Muscle layer of colon (tissue), 2 donors: ENCODE measurements around the gene ZNF79.
"Not testable (repeated sequence)": the region's sequence is repeated elsewhere in the genome, so short reads cannot be mapped to it uniquely, and the experiment has no call there.

Experiments used
- H3K27ac ChIP-seq: one replicate; pipeline ENCODE4 v1.7.0; 2013; ENCODE audit warnings: low read depth, mild to moderate bottlenecking, low read length, moderate library complexity
- H3K27me3 ChIP-seq, 2 donors: one replicate each; pipeline ENCODE4 v1.7.0; 2013; ENCODE audit warnings: low read length in 2 of 2, mild to moderate bottlenecking in 2 of 2; ENCODE audit not compliant: insufficient read depth in 2 of 2, control insufficient read depth in 1 of 2
- H3K36me3 ChIP-seq: one replicate; pipeline ENCODE4 v1.7.0; 2013; ENCODE audit warnings: mild to moderate bottlenecking, low read length; ENCODE audit not compliant: insufficient read depth
- H3K4me1 ChIP-seq: one replicate; pipeline ENCODE4 v1.7.0; 2013; ENCODE audit warnings: mild to moderate bottlenecking, low read length; ENCODE audit not compliant: insufficient read depth
- H3K4me3 ChIP-seq, 2 donors: one replicate each; pipeline ENCODE4 v1.7.0; 2013; ENCODE audit warnings: low read length in 2 of 2, low read depth in 1 of 2, mild to moderate bottlenecking in 1 of 2, moderate library complexity in 1 of 2
- H3K9ac ChIP-seq: one replicate; pipeline ENCODE4 v1.7.0; 2013; ENCODE audit warnings: low read length
- H3K9me3 ChIP-seq: one replicate; pipeline ENCODE4 v1.7.0; 2013; ENCODE audit warnings: mild to moderate bottlenecking, low read length
- donor health status: abdominal sarcoma.
- donor health status: Adenocarcinoma of cecum.

Gene ZNF79

DNA sequence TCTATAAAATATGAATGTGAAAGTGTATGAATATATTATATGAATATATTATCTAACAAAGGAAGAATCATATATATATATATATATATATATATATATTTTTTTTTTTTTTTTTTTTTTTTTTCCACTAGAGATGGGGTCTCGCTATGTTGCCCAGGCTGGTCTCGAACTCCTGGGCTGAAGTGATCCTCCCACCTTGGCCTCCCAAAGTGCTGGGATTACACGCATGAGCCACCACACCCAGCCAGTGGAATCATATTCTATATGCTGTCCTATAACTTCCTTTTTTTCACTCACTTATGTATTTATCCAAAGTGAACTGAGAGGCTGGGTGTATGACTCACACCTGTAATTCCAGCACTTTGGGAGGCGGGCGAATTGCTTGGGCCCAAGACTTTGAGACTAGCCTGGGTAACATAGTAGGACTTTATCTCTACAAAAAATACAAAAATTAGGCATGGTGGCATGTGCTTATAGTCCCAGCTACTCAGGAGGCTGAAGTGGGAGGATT is 42.3 kb downstream of the ZNF79 start:
- H3K9ac ChIP-seq, H3K27me3 ChIP-seq, H3K27ac ChIP-seq, H3K4me1 ChIP-seq, H3K4me3 ChIP-seq, H3K9me3 ChIP-seq: not testable (repeated sequence)
- H3K36me3 ChIP-seq, result peaks cover 66% of the 10 kb centered on the region

DNA sequence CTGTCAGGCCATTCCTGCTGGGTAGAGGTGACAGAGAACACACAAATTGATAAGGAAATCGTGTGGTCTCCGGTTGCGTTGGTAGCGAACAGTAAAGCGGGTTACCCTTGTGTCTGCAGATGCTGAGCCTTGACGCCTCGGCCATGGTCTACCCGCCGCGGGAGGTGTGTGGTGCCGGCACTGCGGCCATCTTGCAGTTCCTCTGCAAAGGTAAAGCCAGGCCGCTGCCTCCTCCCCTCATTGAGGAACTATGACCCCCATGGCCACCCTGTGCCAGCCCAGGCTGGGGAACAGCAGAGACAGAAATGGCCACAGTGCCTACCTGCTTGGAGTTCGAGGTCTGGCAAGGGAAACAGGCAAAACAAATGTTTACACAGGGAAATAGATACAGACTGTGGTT is 43.4 kb downstream of the ZNF79 start:
- H3K9me3 ChIP-seq, result no peaks in the 10 kb centered on the region
- H3K4me3 ChIP-seq, result no peak overlapping the region
- no peak overlapping the region for H3K9ac ChIP-seq
- H3K27me3 ChIP-seq, result no peaks in the 10 kb centered on the region
- no peak overlapping the region for H3K27ac ChIP-seq
- H3K4me1 ChIP-seq, result no peaks in the 10 kb centered on the region
- peaks cover 54% of the 10 kb centered on the region for H3K36me3 ChIP-seq

DNA sequence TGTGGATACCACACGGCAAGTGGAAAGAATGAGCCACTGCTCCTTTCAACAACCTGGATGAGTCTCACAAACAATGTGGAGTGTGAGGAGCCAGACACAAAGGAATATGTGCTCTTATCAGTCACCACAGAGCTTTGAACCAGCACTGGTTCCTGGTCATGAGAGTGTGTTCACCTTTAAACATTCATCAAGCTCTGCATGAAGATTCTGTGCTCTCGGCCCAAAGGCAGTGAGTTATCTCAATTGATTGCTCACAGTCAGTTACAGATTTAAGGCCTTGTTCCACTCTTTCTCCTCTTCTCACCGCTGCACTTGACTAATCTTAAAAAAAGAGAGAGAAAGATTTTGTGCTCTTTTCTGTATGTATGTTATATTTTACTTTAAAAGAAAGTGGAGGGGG is 46.5 kb downstream of the ZNF79 start:
- no peaks in the 10 kb centered on the region for H3K4me1 ChIP-seq
- peaks cover 50% of the 10 kb centered on the region for H3K36me3 ChIP-seq
- H3K9me3 ChIP-seq, result no peaks in the 10 kb centered on the region
- H3K9ac ChIP-seq, result no peak overlapping the region
- H3K27ac ChIP-seq, result no peak overlapping the region
- no peak overlapping the region for H3K4me3 ChIP-seq
- H3K27me3 ChIP-seq, result no peaks in the 10 kb centered on the region

DNA sequence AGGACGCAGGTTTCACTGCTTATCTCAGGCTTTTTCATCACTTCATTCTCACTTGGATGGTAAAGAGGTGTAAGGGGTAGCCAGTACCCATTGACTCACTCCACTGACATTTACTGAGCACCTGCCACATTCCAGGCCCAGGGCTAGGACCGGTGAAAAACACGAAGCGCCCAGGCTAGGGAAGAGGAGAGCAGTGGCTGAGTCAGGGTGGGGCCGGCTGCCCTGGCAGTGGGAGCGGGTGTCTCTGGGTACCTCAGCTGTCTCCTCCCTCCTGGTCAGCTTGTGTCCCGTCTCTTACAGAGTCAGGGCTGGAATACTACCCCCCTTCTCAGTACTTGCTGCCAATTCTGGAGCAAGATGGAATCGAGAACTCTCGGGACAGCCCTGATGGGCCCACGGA is 49.3 kb downstream of the ZNF79 start:
- no peaks in the 10 kb centered on the region for H3K4me1 ChIP-seq
- no peak overlapping the region for H3K4me3 ChIP-seq
- H3K9me3 ChIP-seq, result no peaks in the 10 kb centered on the region
- H3K27ac ChIP-seq, result no peak overlapping the region
- no peaks in the 10 kb centered on the region for H3K27me3 ChIP-seq
- no peak overlapping the region for H3K9ac ChIP-seq
- H3K36me3 ChIP-seq, result peaks cover 42% of the 10 kb centered on the region

DNA sequence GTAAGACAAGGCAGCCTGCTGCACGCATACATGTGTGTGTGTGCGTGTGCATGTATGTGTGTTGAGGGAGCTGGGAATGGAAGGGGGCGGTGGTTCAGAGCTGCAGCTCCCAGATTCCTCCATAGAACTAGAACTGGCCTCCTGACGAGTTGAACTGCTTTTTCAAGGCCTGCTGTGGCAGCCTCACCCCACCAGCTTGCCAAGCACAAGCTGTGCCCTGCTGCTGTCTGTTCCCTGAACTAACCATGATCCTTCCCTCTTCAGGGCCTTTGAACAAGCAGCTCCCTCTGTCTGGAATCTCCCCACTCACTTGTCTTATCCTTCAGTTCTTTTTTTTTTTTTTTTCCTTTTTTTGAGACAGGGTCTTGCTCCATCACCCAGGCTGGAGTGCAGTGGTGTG is 49.8 kb downstream of the ZNF79 start:
- H3K9me3 ChIP-seq, result no peaks in the 10 kb centered on the region
- H3K9ac ChIP-seq, result no peak overlapping the region
- no peak overlapping the region for H3K27ac ChIP-seq
- no peaks in the 10 kb centered on the region for H3K4me1 ChIP-seq
- H3K27me3 ChIP-seq, result no peaks in the 10 kb centered on the region
- H3K36me3 ChIP-seq, result peaks cover 42% of the 10 kb centered on the region
- H3K4me3 ChIP-seq, result no peak overlapping the region

DNA sequence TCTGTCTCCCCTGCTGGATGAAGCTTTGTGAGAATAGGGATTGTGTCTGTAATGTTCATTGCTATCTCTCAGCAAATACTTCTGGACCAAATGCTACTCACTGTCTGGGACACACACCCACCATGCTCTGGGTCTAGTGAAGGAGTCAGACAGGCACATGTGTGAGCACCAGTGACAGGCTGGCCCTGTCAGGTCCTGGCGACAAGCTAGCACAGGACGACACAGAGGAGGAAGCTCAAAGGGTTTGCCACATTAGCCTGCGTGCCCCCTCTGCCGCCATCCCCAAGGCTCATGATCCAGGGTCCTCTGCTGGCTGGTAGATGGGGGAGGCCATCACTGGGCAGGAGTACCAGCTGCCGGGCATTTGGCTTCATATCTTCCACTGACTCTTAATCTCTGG is 50.4 kb downstream of the ZNF79 start:
- no peaks in the 10 kb centered on the region for H3K9me3 ChIP-seq
- no peak overlapping the region for H3K4me3 ChIP-seq
- H3K36me3 ChIP-seq, result peaks cover 48% of the 10 kb centered on the region
- H3K9ac ChIP-seq, result no peak overlapping the region
- no peaks in the 10 kb centered on the region for H3K4me1 ChIP-seq
- no peaks in the 10 kb centered on the region for H3K27me3 ChIP-seq
- no peak overlapping the region for H3K27ac ChIP-seq

DNA sequence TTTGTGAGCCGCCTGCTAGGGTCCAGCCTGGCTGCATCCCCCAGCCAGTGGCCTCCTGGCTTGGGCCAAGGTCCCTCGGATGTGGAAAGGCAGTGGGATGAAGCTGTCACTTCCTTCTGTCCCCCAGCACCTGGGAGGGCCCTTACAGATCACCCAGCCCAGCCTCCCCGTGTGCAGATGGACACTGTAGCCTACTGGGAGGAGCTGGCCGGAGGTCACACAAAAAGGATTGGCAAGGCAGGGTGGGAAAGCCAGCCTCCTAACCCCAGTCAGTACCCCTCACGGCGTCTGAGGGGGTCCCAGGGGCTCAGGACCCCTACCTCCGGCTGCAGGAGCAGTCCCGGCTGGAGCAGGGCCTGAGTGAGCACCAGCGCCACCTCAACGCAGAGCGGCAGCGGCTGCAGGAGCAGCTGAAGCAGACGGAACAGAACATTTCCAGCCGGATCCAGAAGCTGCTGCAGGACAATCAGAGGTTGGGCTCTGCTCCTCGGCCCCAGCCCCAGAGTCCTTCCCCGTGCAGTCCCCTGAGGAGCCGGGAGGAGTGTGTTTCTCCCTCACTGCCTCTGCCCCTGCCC is 55.4 kb downstream of the ZNF79 start:
- Histone ChIP-seq H3K9me3 (no peaks in the 10 kb centered on the region), H3K4me1 (no peaks in the 10 kb centered on the region), H3K9ac (no peak overlapping the region), H3K4me3 (no peak overlapping the region), H3K27me3 (no peaks in the 10 kb centered on the region), H3K27ac (no peak overlapping the region), H3K36me3 (peaks cover 60% of the 10 kb centered on the region)

DNA sequence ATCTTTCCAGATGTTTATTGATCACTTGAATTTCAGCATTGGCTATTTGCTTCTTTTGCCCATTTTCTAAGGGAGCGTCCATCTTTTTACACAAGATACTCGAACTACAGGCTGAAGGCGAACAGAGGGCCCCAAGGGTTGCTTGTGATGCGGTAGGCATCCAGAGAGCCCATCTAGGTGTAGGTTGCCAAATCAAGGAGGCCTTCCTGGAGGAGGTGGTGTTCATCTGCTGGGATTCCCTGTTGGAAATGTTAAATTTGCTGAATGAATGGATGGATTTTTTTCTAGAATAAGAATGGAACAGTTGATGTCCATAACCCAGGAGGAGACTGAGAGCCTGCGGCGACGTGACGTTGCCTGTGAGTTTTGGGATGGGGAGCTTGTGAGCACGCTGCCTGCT is 58.5 kb downstream of the ZNF79 start:
- Histone ChIP-seq H3K9ac (no peak overlapping the region), H3K4me3 (no peak overlapping the region), H3K4me1 (no peaks in the 10 kb centered on the region), H3K9me3 (no peaks in the 10 kb centered on the region), H3K27ac (no peak overlapping the region), H3K27me3 (no peaks in the 10 kb centered on the region), H3K36me3 (peaks cover 77% of the 10 kb centered on the region)

DNA sequence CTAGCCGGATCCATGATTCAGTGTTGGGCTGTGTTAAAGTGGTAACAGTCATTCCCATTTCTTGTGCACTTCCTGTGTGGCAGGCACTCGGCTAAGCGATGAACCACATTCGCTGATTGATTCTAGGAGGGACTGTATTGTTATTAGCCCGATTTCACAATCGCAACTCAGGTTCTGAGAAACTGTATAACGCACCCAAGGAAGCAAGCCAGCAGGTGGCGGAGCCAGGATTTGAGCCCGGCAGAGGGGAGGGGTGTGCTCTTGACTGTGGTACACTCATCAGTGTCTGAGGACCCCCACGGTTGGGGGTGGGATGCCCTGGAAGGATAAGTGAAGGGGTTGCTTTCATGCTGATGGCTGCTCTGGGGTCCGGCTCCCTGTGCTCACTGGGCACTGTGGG is 61.8 kb downstream of the ZNF79 start:
- Histone ChIP-seq H3K27me3 (no peaks in the 10 kb centered on the region), H3K9me3 (no peaks in the 10 kb centered on the region), H3K27ac (no peak overlapping the region), H3K36me3 (peaks cover 76% of the 10 kb centered on the region), H3K4me3 (no peak overlapping the region), H3K9ac (no peak overlapping the region), H3K4me1 (no peaks in the 10 kb centered on the region)

DNA sequence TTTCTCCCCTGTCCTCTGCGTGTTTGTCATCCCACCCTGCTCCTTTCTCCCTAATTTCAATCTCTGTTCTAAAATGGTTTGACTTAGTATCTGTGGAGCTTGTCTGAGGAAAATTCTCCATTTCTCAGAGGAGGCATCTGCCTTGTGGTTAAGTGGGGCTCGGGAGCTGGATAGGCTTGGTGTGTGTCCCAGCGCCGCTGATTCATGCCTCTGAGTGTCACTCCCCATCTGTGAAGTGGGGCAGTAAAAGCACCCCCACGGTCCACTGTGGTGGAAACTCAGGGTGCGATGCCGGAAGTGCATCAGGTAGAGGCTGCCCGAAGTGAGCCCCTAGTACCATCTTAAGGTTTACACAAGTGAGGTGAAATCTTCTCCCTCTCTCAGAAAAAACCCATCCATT is 64.8 kb downstream of the ZNF79 start:
- no peaks in the 10 kb centered on the region for H3K27me3 ChIP-seq
- no peak overlapping the region for H3K27ac ChIP-seq
- H3K9ac ChIP-seq, result no peak overlapping the region
- H3K36me3 ChIP-seq, result peaks cover 85% of the 10 kb centered on the region
- H3K9me3 ChIP-seq, result no peaks in the 10 kb centered on the region
- no peaks in the 10 kb centered on the region for H3K4me1 ChIP-seq
- no peak overlapping the region for H3K4me3 ChIP-seq

DNA sequence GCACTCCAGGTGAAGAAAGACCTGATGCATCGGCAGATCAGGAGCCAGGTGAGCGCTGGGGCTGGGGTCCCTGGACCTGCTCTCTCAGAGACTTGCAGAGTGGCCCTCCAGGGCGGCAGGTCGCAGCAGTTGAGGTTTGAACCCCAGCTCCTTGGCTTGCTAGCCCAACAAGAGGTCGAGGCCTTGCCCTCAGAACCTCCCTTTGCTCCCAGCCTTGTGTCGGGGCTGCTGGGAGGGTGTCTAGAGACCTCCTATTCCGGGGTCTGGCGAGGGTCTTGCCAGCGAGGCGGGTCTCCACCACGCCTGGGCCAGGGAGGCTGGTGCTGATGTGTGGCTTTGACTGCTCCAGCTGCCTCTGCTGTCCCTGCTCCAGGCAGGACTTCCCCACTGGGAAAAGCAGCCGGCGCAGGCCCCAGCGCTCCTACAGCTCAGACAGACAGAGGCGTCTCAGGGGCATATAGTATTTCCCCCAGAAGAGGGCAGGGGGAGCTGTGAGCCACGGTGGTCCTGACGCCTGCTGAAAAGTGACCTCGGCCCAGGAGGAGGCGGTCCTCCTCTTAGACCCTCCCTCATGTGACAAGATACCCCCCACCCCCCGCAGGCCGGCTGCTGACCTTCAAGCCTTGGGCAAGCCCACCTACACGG is 65.4 kb downstream of the ZNF79 start:
- Histone ChIP-seq H3K4me1 (no peaks in the 10 kb centered on the region), H3K9ac (no peak overlapping the region), H3K27me3 (no peaks in the 10 kb centered on the region), H3K27ac (no peak overlapping the region), H3K36me3 (peaks cover 84% of the 10 kb centered on the region), H3K4me3 (no peak overlapping the region), H3K9me3 (no peaks in the 10 kb centered on the region)
